GM06990 (cell line): ENCODE data around the gene NADK2.

Source experiments
- DNase-seq: peaks from one replicate; pipeline ENCODE4 v3.0.0-alpha.2; 2011; ENCODE audit not compliant: insufficient read length; ENCODE audit errors: extremely low read depth
- H3K27me3 ChIP-seq: replicated peaks from 2 replicates; pipeline ENCODE4 v1.6.0; 2011; ENCODE audit warnings: low read length; ENCODE audit not compliant: control insufficient read depth, insufficient read depth
- H3K36me3 ChIP-seq: 2 replicates; pipeline ENCODE4 v1.5.1; 2011; ENCODE audit warnings: low read length; ENCODE audit not compliant: control insufficient read depth, insufficient read depth
- H3K4me3 ChIP-seq: replicated peaks from 2 replicates; pipeline ENCODE4 v1.5.1; 2011; ENCODE audit warnings: low read depth, mild to moderate bottlenecking, control low read depth, low read length
- CTCF ChIP-seq: IDR thresholded peaks from 2 replicates; pipeline ENCODE4 v1.5.1; 2011; ENCODE audit warnings: low read length, control low read depth, mild to moderate bottlenecking, inconsistent platforms; ENCODE audit not compliant: insufficient read depth, poor library complexity, severe bottlenecking

NADK2 gene

GRCh38 chr5:36151434-36152323, 90.0 kb downstream of the NADK2 start, which contains the start of the genes LMBRD2 and SKP2:
Gene LMBRD2, minus strand, starts transcription at chr5:36151887. Its CDS starts 8,538 bp downstream, at chr5:36143349.
Gene SKP2, plus strand, starts transcription at chr5:36152111. Its CDS starts 152 bp downstream, at chr5:36152263.
- peak within 1 kb of the TSS; percentile 92 for H3K4me3 ChIP-seq
- no peak for TF ChIP-seq CTCF
- peak; percentile 94 for DNase-seq
- no peaks in the 10 kb centered on the region for H3K27me3 ChIP-seq
- H3K36me3 ChIP-seq, result peaks cover 2% of the 10 kb centered on the region; the same call in 1 of the 2 replicates

- Histone ChIP-seq H3K4me3 (peak overlapping the region; percentile 92), H3K27me3 (no peaks in the 10 kb centered on the region), H3K36me3 (no peaks in the 10 kb centered on the region)
- no peak for TF ChIP-seq CTCF
- DNase-seq, result peak; percentile 38
These were observed 90.9 kb downstream of the NADK2 start for GRCh38 chr5:36150676-36151433.

GRCh38 chr5:36147681-36148080, 94.0 kb downstream of the NADK2 start:
- Histone ChIP-seq H3K4me3 (no peak overlapping the region), H3K36me3 (no peaks in the 10 kb centered on the region), H3K27me3 (no peaks in the 10 kb centered on the region)
- TF ChIP-seq CTCF, result no peak
- no peak for DNase-seq

- no peak for TF ChIP-seq CTCF
- Histone ChIP-seq H3K27me3 (no peaks in the 10 kb centered on the region), H3K36me3 (no peaks in the 10 kb centered on the region), H3K4me3 (no peak overlapping the region)
- DNase-seq, result no peak
These were observed 95.3 kb downstream of the NADK2 start for GRCh38 chr5:36146390-36146789.

- TF ChIP-seq CTCF, result no peak
- H3K36me3 ChIP-seq, result no peaks in the 10 kb centered on the region
- no peak for DNase-seq
These were observed 96.4 kb downstream of the NADK2 start for GRCh38 chr5:36145311-36145710.

More at GRCh38 chr5:36145311-36145710, 96.4 kb downstream of the NADK2 start:
- no peak overlapping the region for H3K4me3 ChIP-seq
- H3K27me3 ChIP-seq, result no peaks in the 10 kb centered on the region
